Stomach (tissue), 9 donors: ENCODE measurements around the gene COX7A2L. TPM values are rescaled to one million over a fixed set of nuclear protein-coding genes. Genes with fewer than 3 reads are reported as not detected.

Experiments
- DNase-seq, 2 donors: peaks; one replicate each; pipeline versions ENCODE4 v3.0.0 to v3.0.0-alpha.2; 2013 to 2019
- H3K27ac ChIP-seq, 5 donors: fragments of 200-600 bp in 4 of 5; sonication (generic) in 4 of 5; one replicate each; pipeline ENCODE4 v1.5.1; 2013 to 2019; ENCODE audit warnings: mild to moderate bottlenecking in 1 of 5, moderate library complexity in 1 of 5
- H3K27me3 ChIP-seq, 3 donors: fragments of 200-600 bp; sonication (generic); one replicate each; pipeline ENCODE4 v1.5.1; 2017 to 2019; ENCODE audit warnings: mixed run types in 1 of 3
- H3K36me3 ChIP-seq, 4 donors: fragments of 200-600 bp; sonication (generic); 1 replicate in 3 of 4; 2 replicates in 1 of 4; pipeline ENCODE4 v1.5.1; 2016 to 2019
- H3K4me1 ChIP-seq, 4 donors: fragments of 200-600 bp; sonication (generic); one replicate each; pipeline ENCODE4 v1.5.1; 2016 to 2019
- H3K4me3 ChIP-seq, 4 donors: fragments of 200-600 bp; sonication (generic) in 3 of 4; one replicate each; pipeline ENCODE4 v1.5.1; 2016 to 2019; ENCODE audit warnings: mild to moderate bottlenecking in 1 of 4
- H3K9me3 ChIP-seq, 4 donors: fragments of 200-600 bp; sonication (generic); one replicate each; pipeline ENCODE4 v1.5.1; 2016 to 2019
- CTCF ChIP-seq, 7 experiments: fragments of 450-650 bp in 4 of 7; fragments of 200-600 bp in 3 of 7; sonication (generic) in 3 of 7; IDR thresholded peaks; one replicate each; pipeline ENCODE4 v1.5.1; 2016 to 2019; ENCODE audit warnings: antibody characterized with exemption in 7 of 7, control low read depth in 2 of 7, mild to moderate bottlenecking in 1 of 7
- EP300 ChIP-seq: sonication (generic); formaldehyde crosslinking; IDR thresholded peaks from one replicate; pipeline ENCODE4 v1.6.1; 2017; ENCODE audit warnings: antibody characterized with exemption
- POLR2A ChIP-seq, 4 donors: fragments of 450-650 bp; IDR thresholded peaks; one replicate each; pipeline ENCODE4 v1.6.1; 2016; ENCODE audit warnings: antibody characterized with exemption in 4 of 4, control low read depth in 2 of 4, mild to moderate bottlenecking in 1 of 4, moderate library complexity in 1 of 4
- POLR2AphosphoS5 ChIP-seq, 3 donors: sonication (generic); formaldehyde crosslinking; IDR thresholded peaks; one replicate each; pipeline ENCODE4 v1.6.1; 2016; ENCODE audit warnings: antibody characterized with exemption in 3 of 3
- WGBS, 5 donors: extraction: QIAGEN DNeasy Blood & Tissue Kit in 3 of 5; methylation state at CpG; one replicate each; pipeline versions ENCODE4 v1.1.5 to v1.1.7; 2013 to 2018; 5-methylcytosine and 5-hydroxymethylcytosine counted together
- intact Hi-C: fragments of 100-400 bp; cut with DNase I; formaldehyde crosslinking; loops from one replicate; pipeline ENCODE4 v1.15.1; 2023; ENCODE audit warnings: low total_unique reads
- polyA plus RNA-seq, 3 donors: library from polyadenylated mRNA; stranded (reverse); fragments of 200-250 nt; gene quantifications; one replicate each; pipeline ENCODE4 v1.2.3, GENCODE V29; 2013
- total RNA-seq, 5 donors: library from RNA; depleted of rRNA; stranded (reverse); fragments of >200 nt; gene quantifications; one replicate each; pipeline versions ENCODE4 v1.1.0 to v1.2.3, GENCODE V29; 2014 to 2016
- donor health status: healthy with polysubstance abuse.
- donor health status: Bipolar disorder and iron deficiency.
- donor health status: healthy.

The COX7A2L gene
- total and polyA plus RNA-seq, 8 donors: 36.2 to 222 (median 100) TPM

- no peak for TF ChIP-seq POLR2AphosphoS5 (IDR thresholded peaks at IDR 0.05)
- TF ChIP-seq EP300: no peak
- no peak for TF ChIP-seq CTCF (IDR thresholded peaks at IDR 0.05)
- TF ChIP-seq POLR2A (IDR thresholded peaks at IDR 0.05): no peak
- DNase-seq: no peak
- WGBS, 5 donors: 71 to 80% (median 76%) methylated on average over 5 of the region's 5 CpGs
- H3K4me3 ChIP-seq: no peak overlapping the region
- intact Hi-C loops: no loop called here
- H3K9me3 ChIP-seq: no peaks in the 10 kb centered on the region
- no peak overlapping the region for H3K27ac ChIP-seq
- no peaks in the 10 kb centered on the region for H3K36me3 ChIP-seq
- H3K4me1 ChIP-seq: no peaks in the 10 kb centered on the region
- peaks cover 0 to 5% (median 0%) of the 10 kb centered on the region in 3 donors for H3K27me3 ChIP-seq
These were observed 29.5 kb upstream of the COX7A2L start for GRCh38 chr2:42390401-42390969.

- no peaks in the 10 kb centered on the region for H3K9me3 ChIP-seq
- no peak overlapping the region for H3K4me3 ChIP-seq
- H3K27ac ChIP-seq: no peak overlapping the region
- H3K36me3 ChIP-seq: no peaks in the 10 kb centered on the region
- H3K27me3 ChIP-seq: no peaks in the 10 kb centered on the region
- intact Hi-C loops: no loop called here
- H3K4me1 ChIP-seq: no peaks in the 10 kb centered on the region
- no peak for TF ChIP-seq EP300
- no peak for TF ChIP-seq POLR2AphosphoS5 (IDR thresholded peaks at IDR 0.05)
- TF ChIP-seq CTCF (IDR thresholded peaks at IDR 0.05): peak in 1 of 7 experiments; percentile 31
- no peak for TF ChIP-seq POLR2A (IDR thresholded peaks at IDR 0.05)
- DNase-seq: no peak
- WGBS, 5 donors: 83 to 95% (median 90%) methylated on average over 5 of the region's 5 CpGs
These were observed 25.7 kb upstream of the COX7A2L start for GRCh38 chr2:42386682-42387081.

GRCh38 chr2:42385225-42385624 is 24.2 kb upstream of the COX7A2L start:
- H3K9me3 ChIP-seq: no peaks in the 10 kb centered on the region
- intact Hi-C loops: no loop called here
- peak in 1 of 2 donors; percentile 44 for DNase-seq

GRCh38 chr2:42383855-42384530 is 23.0 kb upstream of the COX7A2L start:
- Histone ChIP-seq H3K9me3 (no peaks in the 10 kb centered on the region), H3K4me3 (no peak overlapping the region), H3K36me3 (no peaks in the 10 kb centered on the region), H3K27ac (no peak overlapping the region), H3K27me3 (no peaks in the 10 kb centered on the region), H3K4me1 (no peaks in the 10 kb centered on the region)
- 84 to 92% (median 87%) methylated on average over 11 of the region's 11 CpGs for WGBS, 5 donors
- TF ChIP-seq CTCF (IDR thresholded peaks at IDR 0.05) (no peak), POLR2AphosphoS5 (IDR thresholded peaks at IDR 0.05) (no peak), POLR2A (IDR thresholded peaks at IDR 0.05) (no peak), EP300 (no peak)
- intact Hi-C loops: no loop called here
- DNase-seq: no peak

More at GRCh38 chr2:42385225-42385624, 24.2 kb upstream of the COX7A2L start:
- TF ChIP-seq CTCF (IDR thresholded peaks at IDR 0.05) (no peak), EP300 (no peak), POLR2AphosphoS5 (IDR thresholded peaks at IDR 0.05) (no peak), POLR2A (IDR thresholded peaks at IDR 0.05) (no peak)
- no peaks in the 10 kb centered on the region for H3K27me3 ChIP-seq
- no peak overlapping the region for H3K4me3 ChIP-seq
- H3K27ac ChIP-seq: no peak overlapping the region
- no peaks in the 10 kb centered on the region for H3K4me1 ChIP-seq
- WGBS, 5 donors: 64 to 74% (median 70%) methylated on average over 7 of the region's 7 CpGs
- H3K36me3 ChIP-seq: no peaks in the 10 kb centered on the region
